Choroid plexus epithelial cell (primary cell): ENCODE measurements around the gene SQOR.

ENCODE experiments used
- DNase-seq: peaks from one replicate; pipeline ENCODE4 v3.0.0-alpha.2; 2010; ENCODE audit warnings: low read depth
- H3K4me3 ChIP-seq: 2 replicates; pipeline ENCODE4 v1.5.1; 2011; ENCODE audit warnings: low read depth, mild to moderate bottlenecking, control low read depth, low read length, moderate library complexity
- TF ChIP-seq, protein P1 (sequence below): conservative IDR thresholded peaks from 2 replicates; pipeline ENCODE4 v1.5.1; 2011; ENCODE audit warnings: low read depth, mild to moderate bottlenecking, control low read depth, inconsistent platforms, low read length, moderate library complexity

SQOR gene

DNA sequence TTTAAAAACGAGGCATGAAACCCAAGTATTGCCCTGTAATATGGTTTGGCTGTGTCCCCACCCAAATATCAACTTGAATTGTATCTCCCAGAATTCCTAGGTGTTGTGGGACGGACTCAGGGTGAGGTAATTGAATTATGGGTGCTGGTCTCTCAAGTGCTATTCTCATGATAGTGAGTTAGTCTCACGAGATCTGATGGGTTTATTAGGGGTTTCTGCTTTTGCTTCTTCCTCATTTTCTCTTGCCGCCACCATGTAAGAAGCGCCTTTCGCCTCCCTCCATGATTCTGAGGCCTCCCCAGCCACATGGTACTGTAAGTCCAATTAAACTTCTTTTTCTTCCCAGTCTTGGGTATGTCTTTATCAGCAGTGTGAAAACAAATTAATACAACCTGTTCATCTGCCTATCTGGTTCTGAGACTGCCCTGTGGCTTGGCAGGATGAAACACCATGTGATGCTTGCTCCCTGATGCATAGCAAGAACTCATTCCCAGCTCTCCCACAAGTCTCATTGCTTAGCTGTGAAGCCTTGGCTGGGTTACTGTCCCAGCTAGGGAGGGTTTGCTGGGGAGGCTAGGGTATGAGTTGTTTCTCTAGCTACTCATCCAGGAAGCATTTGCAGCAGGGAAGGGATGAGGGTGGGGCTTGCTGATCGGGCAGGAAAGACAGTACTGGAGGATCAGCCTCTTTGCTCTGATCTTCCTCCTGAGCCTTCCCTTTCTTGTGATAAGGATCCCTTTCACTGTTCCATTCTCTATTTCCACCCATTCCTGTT, 3.7 kb upstream of the SQOR start:
- TF ChIP-seq, protein P1, sequence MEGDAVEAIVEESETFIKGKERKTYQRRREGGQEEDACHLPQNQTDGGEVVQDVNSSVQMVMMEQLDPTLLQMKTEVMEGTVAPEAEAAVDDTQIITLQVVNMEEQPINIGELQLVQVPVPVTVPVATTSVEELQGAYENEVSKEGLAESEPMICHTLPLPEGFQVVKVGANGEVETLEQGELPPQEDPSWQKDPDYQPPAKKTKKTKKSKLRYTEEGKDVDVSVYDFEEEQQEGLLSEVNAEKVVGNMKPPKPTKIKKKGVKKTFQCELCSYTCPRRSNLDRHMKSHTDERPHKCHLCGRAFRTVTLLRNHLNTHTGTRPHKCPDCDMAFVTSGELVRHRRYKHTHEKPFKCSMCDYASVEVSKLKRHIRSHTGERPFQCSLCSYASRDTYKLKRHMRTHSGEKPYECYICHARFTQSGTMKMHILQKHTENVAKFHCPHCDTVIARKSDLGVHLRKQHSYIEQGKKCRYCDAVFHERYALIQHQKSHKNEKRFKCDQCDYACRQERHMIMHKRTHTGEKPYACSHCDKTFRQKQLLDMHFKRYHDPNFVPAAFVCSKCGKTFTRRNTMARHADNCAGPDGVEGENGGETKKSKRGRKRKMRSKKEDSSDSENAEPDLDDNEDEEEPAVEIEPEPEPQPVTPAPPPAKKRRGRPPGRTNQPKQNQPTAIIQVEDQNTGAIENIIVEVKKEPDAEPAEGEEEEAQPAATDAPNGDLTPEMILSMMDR = no peak
- peak overlapping the region; percentile 36 for H3K4me3 ChIP-seq
- DNase-seq = peak; percentile 74

DNA sequence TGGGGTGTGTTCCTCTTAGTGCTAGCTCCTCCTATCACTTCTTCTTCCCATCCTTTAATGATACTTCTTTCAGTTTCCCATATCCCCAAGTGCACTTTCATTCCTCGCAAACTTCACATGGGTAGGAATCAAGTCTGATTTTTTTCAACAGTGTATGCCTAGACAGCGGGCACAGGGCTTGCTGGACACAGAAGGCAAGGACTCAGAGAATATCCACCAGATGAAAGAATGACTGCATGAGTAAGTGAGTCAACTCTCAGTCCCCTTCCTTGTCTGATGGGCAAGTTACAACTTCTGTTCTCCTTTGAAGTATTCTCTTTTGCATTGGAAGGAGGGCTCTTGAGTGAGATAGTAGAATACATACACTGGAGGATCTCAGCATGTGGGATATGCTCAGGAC, 3.1 kb upstream of the SQOR start:
- H3K4me3 ChIP-seq = peak overlapping the region; percentile 36
- DNase-seq = peak; percentile 15
- TF ChIP-seq, protein P1 = no peak

DNA sequence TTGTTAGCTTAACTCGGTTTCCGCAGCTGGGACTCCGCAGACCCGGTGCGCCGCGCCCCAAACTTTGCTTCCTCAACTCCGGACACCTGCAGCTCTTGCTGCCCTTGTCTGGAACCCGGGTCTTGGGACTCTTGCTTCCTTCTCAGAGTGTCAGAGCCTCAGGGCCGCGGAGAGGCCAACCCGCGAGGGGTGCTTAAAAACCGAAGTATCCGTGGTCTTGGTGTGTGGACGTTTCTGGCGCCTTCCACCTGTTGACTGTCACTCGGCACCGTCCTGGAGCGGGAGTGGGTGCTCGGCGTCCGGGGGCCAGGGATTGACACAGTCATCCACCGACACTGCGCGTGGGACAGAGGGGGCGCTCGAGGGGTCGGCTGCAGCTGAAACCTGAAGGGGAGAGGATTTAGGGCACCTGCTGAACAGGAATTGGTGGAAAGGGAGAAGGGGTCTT, 386 bp downstream of the SQOR start:
- peak; percentile 10 for DNase-seq
- TF ChIP-seq, protein P1 = peak; percentile 49

DNA sequence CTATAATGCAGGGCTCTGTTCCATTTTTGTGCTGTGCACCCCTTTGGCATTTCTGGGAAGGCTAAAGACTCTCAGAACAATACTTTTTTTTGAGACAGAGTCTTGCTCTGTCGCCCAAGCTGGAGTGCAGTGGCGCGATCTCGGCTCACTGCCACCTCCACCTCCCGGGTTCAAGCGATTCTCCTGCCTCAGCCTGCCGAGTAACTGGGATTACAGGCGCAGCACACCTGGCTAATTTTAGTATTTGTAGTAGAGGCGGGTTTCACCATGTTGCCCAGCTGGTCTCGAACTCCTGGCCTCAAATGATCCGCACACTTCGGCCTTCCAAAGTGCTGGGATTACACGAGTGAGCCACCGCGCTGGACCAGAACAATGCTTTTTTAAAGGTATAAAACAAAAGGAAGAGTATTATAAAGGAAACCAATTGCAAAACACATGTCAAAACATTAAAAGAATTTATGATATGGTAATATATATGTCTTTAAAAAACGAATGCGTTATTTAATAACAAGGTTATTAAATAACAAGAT, 999 bp downstream of the SQOR start:
- H3K4me3 ChIP-seq = peak overlapping the region; percentile 70
- TF ChIP-seq, protein P1 = no peak
- DNase-seq = no peak

More for the DNA sequence above, 386 bp downstream of the SQOR start:
- peak overlapping the region; percentile 70 for H3K4me3 ChIP-seq

DNA sequence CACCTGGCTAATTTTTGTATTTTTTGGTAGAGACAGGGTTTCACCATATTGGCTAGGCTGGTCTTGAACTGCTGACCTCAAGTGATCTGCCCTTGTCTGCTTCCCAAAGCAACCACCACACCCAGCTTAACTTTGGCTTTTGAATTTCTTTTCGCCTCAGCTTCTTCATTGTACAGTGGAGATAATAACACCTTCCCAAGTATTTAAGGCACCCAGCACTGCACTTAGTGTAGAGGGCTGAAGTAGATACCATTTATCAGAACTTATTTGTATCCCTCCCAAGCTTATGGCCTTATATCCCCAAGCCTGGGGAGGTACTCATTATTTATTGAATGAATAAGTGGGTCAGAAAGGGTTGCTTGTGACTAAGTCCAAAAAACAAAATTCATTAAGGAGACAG, 2.3 kb downstream of the SQOR start:
- TF ChIP-seq, protein P1 = no peak
- H3K4me3 ChIP-seq = no peak overlapping the region
- no peak for DNase-seq

DNA sequence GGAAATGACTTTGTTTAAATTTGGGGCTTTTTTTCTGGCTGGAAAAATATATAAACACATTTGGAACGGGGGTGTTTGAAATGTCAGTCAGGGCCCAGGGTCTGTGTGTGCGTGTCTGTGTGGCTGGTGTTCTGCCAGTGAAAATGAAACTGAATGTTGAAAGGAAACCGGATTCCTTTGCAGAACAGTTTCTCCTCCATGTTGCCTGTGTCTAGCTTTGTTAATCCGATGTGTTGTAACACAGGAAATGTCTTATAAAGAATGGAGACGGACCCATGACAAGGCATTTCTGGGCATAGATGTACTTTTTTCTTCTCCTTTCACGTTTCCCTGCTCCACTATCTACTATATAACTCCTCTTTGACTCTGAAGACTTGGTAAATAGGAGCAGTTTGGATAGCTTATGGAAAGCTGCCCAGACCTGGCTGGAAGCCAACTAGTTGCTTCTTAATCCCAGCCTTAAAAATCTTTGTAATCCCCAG, 2.8 kb downstream of the SQOR start:
- DNase-seq = peak; percentile 96
- peak overlapping the region; percentile 4 for H3K4me3 ChIP-seq
- TF ChIP-seq, protein P1 = no peak
